Gastrocnemius medialis (tissue), 4 donors: ENCODE measurements around the gene ATP10A.
"Not testable (repeated sequence)": the region's sequence is repeated elsewhere in the genome, so short reads cannot be mapped to it uniquely, and the experiment has no call there.

Experiments
- CTCF ChIP-seq, 5 experiments: fragments of 450-650 bp in 3 of 5; fragments of 200-600 bp in 2 of 5; sonication (generic) in 2 of 5; IDR thresholded peaks in 4 of 5; conservative IDR thresholded peaks in 1 of 5; 1 replicate in 4 of 5; 2 replicates in 1 of 5; pipeline ENCODE4 v1.5.1; 2016 to 2019; ENCODE audit warnings: antibody characterized with exemption in 5 of 5, mild to moderate bottlenecking in 3 of 5, moderate library complexity in 3 of 5
- POLR2A ChIP-seq, 2 donors: fragments of 450-650 bp; IDR thresholded peaks; one replicate each; pipeline ENCODE4 v1.6.1; 2017; ENCODE audit warnings: antibody characterized with exemption in 2 of 2, mild to moderate bottlenecking in 2 of 2, moderate library complexity in 2 of 2

GRCh38 chr15:25856059-25856458, 7.1 kb downstream of the ATP10A start:
- TF ChIP-seq CTCF (IDR thresholded peaks at IDR 0.05 in 4 of 5, conservative IDR thresholded peaks at IDR 0.05 in 1 of 5); POLR2A (IDR thresholded peaks at IDR 0.05): not testable (repeated sequence)
